HG03565 (cell line): Measurements from ENCODE around the gene COG1.

Experiments
- ATAC-seq: cut with Tn5 transposase; IDR thresholded peaks from one replicate; pipeline ENCODE4 v1.9.1; 2021; ENCODE audit warnings: mild to moderate bottlenecking, moderate library complexity; ENCODE audit not compliant: unreplicated experiment

COG1 gene

GRCh38 chr17:73170324-73170723 is 22.5 kb upstream of the COG1 start:
- no peak for ATAC-seq

GRCh38 chr17:73172252-73172651 is 20.6 kb upstream of the COG1 start:
- no peak for ATAC-seq

GRCh38 chr17:73174126-73174525 is 18.7 kb upstream of the COG1 start:
- ATAC-seq, result no peak

- ATAC-seq, result no peak
Observed at GRCh38 chr17:73175962-73176565, 16.8 kb upstream of the COG1 start.

GRCh38 chr17:73179387-73179786 is 13.5 kb upstream of the COG1 start:
- no peak for ATAC-seq

GRCh38 chr17:73179878-73180277 is 13.0 kb upstream of the COG1 start:
- no peak for ATAC-seq

- no peak for ATAC-seq
Observed at GRCh38 chr17:73182616-73183310, 10.1 kb upstream of the COG1 start.

- no peak for ATAC-seq
Observed at GRCh38 chr17:73184136-73184993, 8.5 kb upstream of the COG1 start.

- ATAC-seq, result no peak
Observed at GRCh38 chr17:73186283-73187050, 6.4 kb upstream of the COG1 start.

GRCh38 chr17:73187203-73187769 is 5.6 kb upstream of the COG1 start:
- ATAC-seq, result no peak

GRCh38 chr17:73188011-73188410 is 4.8 kb upstream of the COG1 start:
- ATAC-seq, result no peak

GRCh38 chr17:73189417-73190099 is 3.3 kb upstream of the COG1 start:
- ATAC-seq, result no peak

- peak; percentile 38 for ATAC-seq
Observed at GRCh38 chr17:73191443-73192205, 1.2 kb upstream of the COG1 start.

GRCh38 chr17:73192206-73192893 is 505 bp upstream of the COG1 start:
- peak; percentile 42 for ATAC-seq

GRCh38 chr17:73194514-73195222 is 1.8 kb downstream of the COG1 start:
- no peak for ATAC-seq

- no peak for ATAC-seq
Observed at GRCh38 chr17:73196500-73196899, 3.6 kb downstream of the COG1 start.

- ATAC-seq, result no peak
Observed at GRCh38 chr17:73197161-73197560, 4.3 kb downstream of the COG1 start.

- no peak for ATAC-seq
Observed at GRCh38 chr17:73198201-73198929, 5.5 kb downstream of the COG1 start.
